H1 (cell line): ENCODE measurements around the gene BACE2. TPM values are rescaled to one million over a fixed set of nuclear protein-coding genes. Genes with fewer than 3 reads are reported as not detected.

Source experiments
- BCL11A ChIP-seq, 2 experiments: IDR thresholded peaks; one replicate each; pipeline ENCODE4 v1.6.1; 2011; ENCODE audit warnings: low read depth in 2 of 2, low read length in 2 of 2, mild to moderate bottlenecking in 2 of 2
- HDAC2 ChIP-seq, 2 experiments: fragments of 300-600 bp in 1 of 2; sonication (generic) in 1 of 2; IDR thresholded peaks; 2 replicates each; pipeline ENCODE4 v1.6.1; 2011 to 2012; ENCODE audit warnings: low read depth in 2 of 2, low read length in 2 of 2, mild to moderate bottlenecking in 2 of 2, moderate library complexity in 2 of 2, borderline replicate concordance in 1 of 2, inconsistent platforms in 1 of 2
- KDM1A ChIP-seq: fragments of 200-600, 300-600 bp; sonication (generic); IDR thresholded peaks from 2 replicates; pipeline ENCODE4 v1.7.1; 2016; ENCODE audit warnings: mild to moderate bottlenecking, low read length, borderline replicate concordance
- KDM5A ChIP-seq: fragments of 200-600 bp; IDR thresholded peaks from 2 replicates; pipeline ENCODE4 v1.7.1; 2012; ENCODE audit warnings: mild to moderate bottlenecking, low read length, inconsistent platforms, mixed read lengths
- NANOG ChIP-seq: IDR thresholded peaks from 2 replicates; pipeline ENCODE4 v1.6.1; 2011; ENCODE audit warnings: low read length, low read depth, mild to moderate bottlenecking, inconsistent platforms; ENCODE audit not compliant: insufficient read depth, poor library complexity, severe bottlenecking
- RBBP5 ChIP-seq: IDR thresholded peaks from 2 replicates; pipeline ENCODE4 v1.7.1; 2012; ENCODE audit warnings: low read depth, mild to moderate bottlenecking, inconsistent platforms, low read length, moderate library complexity, borderline replicate concordance
- SAP30 ChIP-seq: fragments of 300-600 bp; sonication (generic); IDR thresholded peaks from 2 replicates; pipeline ENCODE4 v1.7.1; 2012; ENCODE audit warnings: low read length, moderate library complexity, mild to moderate bottlenecking, inconsistent platforms; ENCODE audit not compliant: insufficient read depth, insufficient replicate concordance
- SRF ChIP-seq: IDR thresholded peaks from 2 replicates; pipeline ENCODE4 v1.6.1; 2011; ENCODE audit warnings: mild to moderate bottlenecking, low read depth, low read length, moderate library complexity
- polyA plus RNA-seq, 7 experiments: library from polyadenylated mRNA; depleted of rRNA in 3 of 7; stranded (reverse) in 5 of 7; unstranded in 2 of 7; fragments of >200 nt in 5 of 7; fragments of 200-250 nt in 2 of 7; gene quantifications; 1 replicate in 5 of 7; 2 replicates in 1 of 7; 4 replicates in 1 of 7; pipeline versions ENCODE4 v1.2.1 to v1.2.3, GENCODE V29; 2011 to 2013; ENCODE audit warnings: missing spikeins in 2 of 7, mixed read lengths in 2 of 7
- total RNA-seq: library from RNA; stranded (reverse); fragmentation: NEBNext Ultra II Directional; extraction: Animal tissue kit (Norgen Biotek cat#: 25700); gene quantifications from 2 replicates; pipeline ENCODE4 v1.2.1, GENCODE V29; 2021
- TF ChIP-seq, protein P1 (sequence below): fragments of 300-600 bp; sonication (generic); IDR thresholded peaks from 2 replicates; pipeline ENCODE4 v1.7.1; 2012; ENCODE audit warnings: low read length, moderate library complexity, mild to moderate bottlenecking, inconsistent platforms; ENCODE audit not compliant: insufficient replicate concordance
- TF ChIP-seq, protein P2 (sequence below): IDR thresholded peaks from 2 replicates; pipeline ENCODE4 v1.6.1; 2012; ENCODE audit warnings: inconsistent platforms

The BACE2 gene
- total and polyA plus RNA-seq, 2 of the 8 experiments (the other 6 are each of a cell fraction or from before 2014, with no cell fraction given), result 8.1 to 10.9 TPM

DNA sequence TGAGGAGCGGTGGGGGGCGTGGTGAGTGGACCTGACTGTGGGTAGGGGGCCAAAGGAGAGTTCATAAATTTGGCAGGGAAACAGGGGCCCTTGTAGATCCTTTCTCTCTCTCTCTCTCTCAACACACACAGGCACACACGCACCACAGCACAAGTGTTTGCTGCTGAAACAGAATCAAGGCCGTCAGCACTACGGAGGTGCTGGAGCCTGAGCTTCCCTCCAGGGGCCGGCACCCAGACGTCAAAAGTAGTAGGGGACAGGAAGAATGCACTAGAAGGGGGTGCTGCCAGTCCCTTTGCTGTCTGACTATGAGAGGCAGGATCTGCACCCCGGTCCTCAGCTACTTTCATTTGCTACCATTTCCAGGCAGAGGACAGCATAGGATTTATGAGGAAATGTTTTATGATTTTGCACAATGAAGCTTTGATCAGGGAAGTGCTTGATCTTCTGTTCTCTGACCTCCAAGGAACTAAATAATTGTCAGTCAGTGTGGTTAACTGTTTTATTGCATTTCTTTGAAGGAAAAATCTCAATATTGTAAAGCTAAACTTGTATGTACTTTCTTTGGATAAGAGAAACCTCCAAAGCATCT is 74.4 kb downstream of the BACE2 start (continued):
- TF ChIP-seq, protein P1, sequence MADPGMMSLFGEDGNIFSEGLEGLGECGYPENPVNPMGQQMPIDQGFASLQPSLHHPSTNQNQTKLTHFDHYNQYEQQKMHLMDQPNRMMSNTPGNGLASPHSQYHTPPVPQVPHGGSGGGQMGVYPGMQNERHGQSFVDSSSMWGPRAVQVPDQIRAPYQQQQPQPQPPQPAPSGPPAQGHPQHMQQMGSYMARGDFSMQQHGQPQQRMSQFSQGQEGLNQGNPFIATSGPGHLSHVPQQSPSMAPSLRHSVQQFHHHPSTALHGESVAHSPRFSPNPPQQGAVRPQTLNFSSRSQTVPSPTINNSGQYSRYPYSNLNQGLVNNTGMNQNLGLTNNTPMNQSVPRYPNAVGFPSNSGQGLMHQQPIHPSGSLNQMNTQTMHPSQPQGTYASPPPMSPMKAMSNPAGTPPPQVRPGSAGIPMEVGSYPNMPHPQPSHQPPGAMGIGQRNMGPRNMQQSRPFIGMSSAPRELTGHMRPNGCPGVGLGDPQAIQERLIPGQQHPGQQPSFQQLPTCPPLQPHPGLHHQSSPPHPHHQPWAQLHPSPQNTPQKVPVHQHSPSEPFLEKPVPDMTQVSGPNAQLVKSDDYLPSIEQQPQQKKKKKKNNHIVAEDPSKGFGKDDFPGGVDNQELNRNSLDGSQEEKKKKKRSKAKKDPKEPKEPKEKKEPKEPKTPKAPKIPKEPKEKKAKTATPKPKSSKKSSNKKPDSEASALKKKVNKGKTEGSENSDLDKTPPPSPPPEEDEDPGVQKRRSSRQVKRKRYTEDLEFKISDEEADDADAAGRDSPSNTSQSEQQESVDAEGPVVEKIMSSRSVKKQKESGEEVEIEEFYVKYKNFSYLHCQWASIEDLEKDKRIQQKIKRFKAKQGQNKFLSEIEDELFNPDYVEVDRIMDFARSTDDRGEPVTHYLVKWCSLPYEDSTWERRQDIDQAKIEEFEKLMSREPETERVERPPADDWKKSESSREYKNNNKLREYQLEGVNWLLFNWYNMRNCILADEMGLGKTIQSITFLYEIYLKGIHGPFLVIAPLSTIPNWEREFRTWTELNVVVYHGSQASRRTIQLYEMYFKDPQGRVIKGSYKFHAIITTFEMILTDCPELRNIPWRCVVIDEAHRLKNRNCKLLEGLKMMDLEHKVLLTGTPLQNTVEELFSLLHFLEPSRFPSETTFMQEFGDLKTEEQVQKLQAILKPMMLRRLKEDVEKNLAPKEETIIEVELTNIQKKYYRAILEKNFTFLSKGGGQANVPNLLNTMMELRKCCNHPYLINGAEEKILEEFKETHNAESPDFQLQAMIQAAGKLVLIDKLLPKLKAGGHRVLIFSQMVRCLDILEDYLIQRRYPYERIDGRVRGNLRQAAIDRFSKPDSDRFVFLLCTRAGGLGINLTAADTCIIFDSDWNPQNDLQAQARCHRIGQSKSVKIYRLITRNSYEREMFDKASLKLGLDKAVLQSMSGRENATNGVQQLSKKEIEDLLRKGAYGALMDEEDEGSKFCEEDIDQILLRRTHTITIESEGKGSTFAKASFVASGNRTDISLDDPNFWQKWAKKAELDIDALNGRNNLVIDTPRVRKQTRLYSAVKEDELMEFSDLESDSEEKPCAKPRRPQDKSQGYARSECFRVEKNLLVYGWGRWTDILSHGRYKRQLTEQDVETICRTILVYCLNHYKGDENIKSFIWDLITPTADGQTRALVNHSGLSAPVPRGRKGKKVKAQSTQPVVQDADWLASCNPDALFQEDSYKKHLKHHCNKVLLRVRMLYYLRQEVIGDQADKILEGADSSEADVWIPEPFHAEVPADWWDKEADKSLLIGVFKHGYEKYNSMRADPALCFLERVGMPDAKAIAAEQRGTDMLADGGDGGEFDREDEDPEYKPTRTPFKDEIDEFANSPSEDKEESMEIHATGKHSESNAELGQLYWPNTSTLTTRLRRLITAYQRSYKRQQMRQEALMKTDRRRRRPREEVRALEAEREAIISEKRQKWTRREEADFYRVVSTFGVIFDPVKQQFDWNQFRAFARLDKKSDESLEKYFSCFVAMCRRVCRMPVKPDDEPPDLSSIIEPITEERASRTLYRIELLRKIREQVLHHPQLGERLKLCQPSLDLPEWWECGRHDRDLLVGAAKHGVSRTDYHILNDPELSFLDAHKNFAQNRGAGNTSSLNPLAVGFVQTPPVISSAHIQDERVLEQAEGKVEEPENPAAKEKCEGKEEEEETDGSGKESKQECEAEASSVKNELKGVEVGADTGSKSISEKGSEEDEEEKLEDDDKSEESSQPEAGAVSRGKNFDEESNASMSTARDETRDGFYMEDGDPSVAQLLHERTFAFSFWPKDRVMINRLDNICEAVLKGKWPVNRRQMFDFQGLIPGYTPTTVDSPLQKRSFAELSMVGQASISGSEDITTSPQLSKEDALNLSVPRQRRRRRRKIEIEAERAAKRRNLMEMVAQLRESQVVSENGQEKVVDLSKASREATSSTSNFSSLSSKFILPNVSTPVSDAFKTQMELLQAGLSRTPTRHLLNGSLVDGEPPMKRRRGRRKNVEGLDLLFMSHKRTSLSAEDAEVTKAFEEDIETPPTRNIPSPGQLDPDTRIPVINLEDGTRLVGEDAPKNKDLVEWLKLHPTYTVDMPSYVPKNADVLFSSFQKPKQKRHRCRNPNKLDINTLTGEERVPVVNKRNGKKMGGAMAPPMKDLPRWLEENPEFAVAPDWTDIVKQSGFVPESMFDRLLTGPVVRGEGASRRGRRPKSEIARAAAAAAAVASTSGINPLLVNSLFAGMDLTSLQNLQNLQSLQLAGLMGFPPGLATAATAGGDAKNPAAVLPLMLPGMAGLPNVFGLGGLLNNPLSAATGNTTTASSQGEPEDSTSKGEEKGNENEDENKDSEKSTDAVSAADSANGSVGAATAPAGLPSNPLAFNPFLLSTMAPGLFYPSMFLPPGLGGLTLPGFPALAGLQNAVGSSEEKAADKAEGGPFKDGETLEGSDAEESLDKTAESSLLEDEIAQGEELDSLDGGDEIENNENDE, result no peak
- TF ChIP-seq KDM5A (no peak), KDM1A (no peak), SAP30 (no peak), NANOG (no peak), SRF (no peak), BCL11A (IDR thresholded peaks at IDR 0.05; ENCODE audit: low read depth in 2 of 2, low read length in 2 of 2) (no peak), HDAC2 (IDR thresholded peaks at IDR 0.05; ENCODE audit: borderline replicate concordance in 1 of 2, low read depth in 2 of 2, low read length in 2 of 2) (no peak), RBBP5 (no peak)
- TF ChIP-seq, protein P2, sequence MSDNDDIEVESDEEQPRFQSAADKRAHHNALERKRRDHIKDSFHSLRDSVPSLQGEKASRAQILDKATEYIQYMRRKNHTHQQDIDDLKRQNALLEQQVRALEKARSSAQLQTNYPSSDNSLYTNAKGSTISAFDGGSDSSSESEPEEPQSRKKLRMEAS, result no peak
